HEK293T (cell line): ENCODE measurements around the gene ATP6V1E1.
"Not testable (repeated sequence)": the region's sequence is repeated elsewhere in the genome, so short reads cannot be mapped to it uniquely, and the experiment has no call there.

ENCODE experiments used
- CTCF ChIA-PET: fragments of 350-600 bp; formaldehyde crosslinking; extraction: SDS; loops from one replicate; lab custom pipeline; 2021; ENCODE audit warnings: antibody characterized with exemption, inconsistent platforms; lab: Yijun Ruan, JAX
- POLR2A ChIA-PET: fragments of 350-600 bp; formaldehyde crosslinking; extraction: SDS; loops from one replicate; lab custom pipeline; 2020; ENCODE audit warnings: antibody characterized with exemption, inconsistent platforms; lab: Yijun Ruan, JAX
- DNase-seq: peaks from one replicate; pipeline ENCODE4 v3.0.0; 2012; ENCODE audit warnings: mixed read lengths; ENCODE audit errors: extremely low spot score
- ARNT ChIP-seq: fragments of 450-650 bp; IDR thresholded peaks from 2 replicates; pipeline ENCODE4 v1.6.1; 2017; ENCODE audit warnings: mild to moderate bottlenecking
- BHLHE40 ChIP-seq: fragments of 450-650 bp; IDR thresholded peaks from 2 replicates; pipeline ENCODE4 v1.6.1; 2016; ENCODE audit warnings: mild to moderate bottlenecking, moderate library complexity, borderline replicate concordance
- CTBP1 ChIP-seq: fragments of 450-650 bp; IDR thresholded peaks from 2 replicates; pipeline ENCODE4 v1.6.1; 2016; ENCODE audit warnings: borderline replicate concordance
- ELF4 ChIP-seq: fragments of 450-650 bp; IDR thresholded peaks from 2 replicates; pipeline ENCODE4 v1.6.1; 2017; ENCODE audit warnings: antibody characterized with exemption
- FOXA1 ChIP-seq: fragments of 450-650 bp; IDR thresholded peaks from 2 replicates; pipeline ENCODE4 v1.6.1; 2016; ENCODE audit warnings: mild to moderate bottlenecking
- FOXK2 ChIP-seq: fragments of 450-650 bp; IDR thresholded peaks from 2 replicates; pipeline ENCODE4 v1.6.1; 2016; ENCODE audit warnings: mild to moderate bottlenecking
- FOXM1 ChIP-seq: fragments of 450-650 bp; IDR thresholded peaks from 2 replicates; pipeline ENCODE4 v1.6.1; 2017; ENCODE audit warnings: mild to moderate bottlenecking, borderline replicate concordance
- HDGF ChIP-seq: fragments of 450-650 bp; IDR thresholded peaks from 2 replicates; pipeline ENCODE4 v1.6.1; 2017; ENCODE audit warnings: antibody characterized with exemption, borderline replicate concordance
- L3MBTL2 ChIP-seq: fragments of 450-650 bp; conservative IDR thresholded peaks from 2 replicates; pipeline ENCODE4 v1.6.1; 2016; ENCODE audit warnings: mild to moderate bottlenecking
- LEF1 ChIP-seq: fragments of 450-650 bp; IDR thresholded peaks from 2 replicates; pipeline ENCODE4 v1.6.1; 2017; ENCODE audit warnings: mild to moderate bottlenecking, borderline replicate concordance
- NFRKB ChIP-seq: fragments of 450-650 bp; IDR thresholded peaks from 2 replicates; pipeline ENCODE4 v1.6.1; 2016; ENCODE audit warnings: mild to moderate bottlenecking, moderate library complexity
- PKNOX1 ChIP-seq: fragments of 450-650 bp; IDR thresholded peaks from 2 replicates; pipeline ENCODE4 v1.6.1; 2016
- SP1 ChIP-seq: fragments of 450-650 bp; IDR thresholded peaks from 2 replicates; pipeline ENCODE4 v1.6.1; 2017
- SUZ12 ChIP-seq: fragments of 450-650 bp; IDR thresholded peaks from 2 replicates; pipeline ENCODE4 v1.6.1; 2016; ENCODE audit warnings: mild to moderate bottlenecking
- TARDBP ChIP-seq: fragments of 450-650 bp; IDR thresholded peaks from 2 replicates; pipeline ENCODE4 v1.6.1; 2016
- ZNF384 ChIP-seq: fragments of 450-650 bp; IDR thresholded peaks from 2 replicates; pipeline ENCODE4 v1.6.1; 2016

Gene ATP6V1E1

GRCh38 chr22:17570851-17571631 is 57.5 kb downstream of the ATP6V1E1 start:
- ChIA-PET CTCF (interaction anchor here (1.0 kb wide), 1 partner anchor 12 kb away, joined by 4 read pairs; no protein-coding TSS in a partner anchor), POLR2A (no interaction called here)
- DNase-seq = no peak
- TF ChIP-seq PKNOX1 = no peak
- TF ChIP-seq FOXA1 = no peak
- no peak for TF ChIP-seq FOXM1

DNA sequence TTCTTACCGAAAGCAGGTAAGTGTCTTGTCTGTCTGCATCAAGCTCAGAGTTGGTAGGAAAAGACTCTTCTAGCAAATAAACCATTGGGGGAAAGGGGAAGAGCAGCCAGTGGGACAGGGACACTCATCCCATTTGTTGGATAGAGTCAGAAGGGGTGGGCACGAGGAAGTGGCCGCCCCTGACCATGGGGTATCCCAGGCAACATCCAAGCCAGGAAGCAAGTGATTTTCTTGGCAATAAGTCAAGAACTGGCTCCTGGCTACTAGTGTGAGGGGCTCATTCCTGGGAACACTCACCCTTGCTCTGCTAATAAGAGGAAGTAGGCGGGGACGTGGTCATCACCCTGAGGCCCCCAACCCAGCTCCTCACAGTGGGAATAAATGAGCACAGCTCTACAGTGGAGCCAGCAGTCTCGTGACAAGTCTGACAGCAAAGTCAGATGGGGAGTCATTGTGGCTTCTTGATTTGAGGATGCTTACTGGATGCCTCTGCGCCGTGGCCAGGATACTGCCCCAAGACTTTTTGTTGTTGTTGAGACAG is 58.5 kb downstream of the ATP6V1E1 start:
- TF ChIP-seq FOXM1 = no peak
- TF ChIP-seq TARDBP = no peak
- DNase-seq = no peak
- ChIA-PET CTCF (no interaction called here), POLR2A (interaction anchor here (0.6 kb wide), 1 partner anchor 593 kb away, joined by 3 read pairs; no protein-coding TSS in a partner anchor)

- POLR2A ChIA-PET = no interaction called here
- TF ChIP-seq ZNF384 = no peak
- no peak for TF ChIP-seq L3MBTL2
- no peak for TF ChIP-seq LEF1
- TF ChIP-seq FOXM1 = no peak
- TF ChIP-seq TARDBP = no peak
- no peak for DNase-seq
- CTCF ChIA-PET = no interaction called here
Measured at GRCh38 chr22:17566776-17567175, 61.8 kb downstream of the ATP6V1E1 start.

DNA sequence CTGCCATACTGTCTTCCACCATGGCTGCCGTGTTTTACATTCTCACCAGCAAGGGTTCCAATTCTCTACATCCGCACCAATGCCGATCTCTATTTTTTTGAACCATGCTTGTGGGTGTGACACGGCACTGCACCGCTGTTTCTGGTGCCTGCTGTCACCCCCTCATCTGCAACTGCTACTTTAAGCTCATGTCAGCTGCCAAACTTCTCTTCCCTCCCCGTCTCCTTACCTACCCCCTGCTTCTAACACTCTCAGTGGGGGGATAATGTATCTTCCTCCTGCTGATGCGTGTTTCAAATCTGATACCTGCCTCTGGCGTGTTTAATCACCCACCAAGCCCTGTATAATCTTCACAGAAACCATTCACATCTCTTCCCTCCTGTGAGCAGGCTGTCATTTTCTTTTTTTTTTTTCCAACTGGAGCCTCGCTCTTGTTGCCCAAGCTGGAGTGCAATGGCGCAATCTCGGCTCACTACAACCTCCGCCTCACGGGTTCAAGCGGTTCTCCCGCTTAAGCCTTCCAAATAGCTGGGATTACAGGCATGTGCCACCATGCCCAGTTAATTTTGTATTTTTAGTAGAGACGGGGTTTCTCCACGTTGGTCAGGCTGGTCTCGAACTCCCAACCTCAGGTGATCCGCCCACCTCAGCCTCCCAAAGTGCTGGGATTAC is 62.4 kb downstream of the ATP6V1E1 start:
- DNase-seq, CTCF ChIA-PET, POLR2A ChIA-PET: not testable (repeated sequence)

- DNase-seq = no peak
- ChIA-PET POLR2A (no interaction called here), CTCF (interaction anchor here (0.9 kb wide), 1 partner anchor 392 kb away, joined by 3 read pairs; no protein-coding TSS in a partner anchor)
- TF ChIP-seq CTBP1 = no peak
- no peak for TF ChIP-seq SUZ12
- no peak for TF ChIP-seq FOXA1
- no peak for TF ChIP-seq HDGF
- no peak for TF ChIP-seq ZNF384
- TF ChIP-seq SP1 = no peak
- TF ChIP-seq FOXK2 = no peak
- TF ChIP-seq TARDBP = no peak
- TF ChIP-seq ELF4 = no peak
- no peak for TF ChIP-seq ARNT
- TF ChIP-seq BHLHE40 = no peak
- no peak for TF ChIP-seq NFRKB
- TF ChIP-seq FOXM1 = no peak
- TF ChIP-seq L3MBTL2 = no peak
- no peak for TF ChIP-seq LEF1
Measured at GRCh38 chr22:17563936-17564391, 64.6 kb downstream of the ATP6V1E1 start.

DNA sequence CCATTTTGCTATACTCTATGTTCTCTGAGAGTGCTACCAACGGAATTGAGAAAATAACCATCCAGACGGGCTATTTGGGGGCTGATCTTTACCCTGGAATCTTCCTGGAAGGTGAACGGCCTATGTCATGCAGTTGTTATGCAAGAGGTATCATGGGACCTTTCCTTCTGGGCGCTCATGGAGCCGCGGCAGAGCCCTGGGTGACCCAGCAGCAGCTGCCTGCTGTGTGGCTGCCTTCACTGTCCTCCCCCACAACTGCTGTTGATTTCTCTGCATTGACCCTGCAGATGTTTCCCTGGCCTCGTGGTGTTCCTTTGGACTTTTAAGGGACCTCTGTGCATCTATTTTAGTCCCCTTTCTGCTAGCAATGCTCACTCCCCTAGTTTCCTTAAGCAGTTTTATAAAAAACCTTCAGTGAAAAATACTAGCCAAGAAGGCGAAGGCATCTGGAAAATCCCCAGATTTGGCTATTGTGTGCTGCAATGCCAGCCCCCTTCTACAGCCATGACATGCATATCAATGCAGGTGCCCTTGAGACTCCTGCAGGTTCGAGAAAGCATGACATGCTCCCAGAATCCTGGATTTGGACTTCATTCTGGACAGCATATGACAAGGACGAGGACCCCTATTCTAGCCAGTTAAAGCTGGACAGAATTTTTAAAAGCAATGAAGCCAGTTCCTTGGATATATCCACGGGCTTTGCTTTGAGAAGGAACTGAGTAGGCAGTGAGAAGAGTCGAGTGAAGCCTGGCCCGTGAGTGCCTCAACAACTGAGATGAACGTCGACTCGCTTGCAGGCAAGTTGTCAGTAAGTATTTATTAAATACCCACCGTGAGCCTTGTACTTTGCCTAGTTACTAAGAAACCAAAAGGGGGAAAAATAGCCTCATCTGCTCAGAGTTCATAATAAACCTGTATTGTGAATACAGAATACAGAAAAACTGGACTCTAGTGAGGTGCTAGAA is 65.4 kb downstream of the ATP6V1E1 start, which contains the start of gene SLC25A18:
Gene SLC25A18 (plus strand): TSS at position 593 of the 965 bp plus-strand sequence. CDS start 16,447 bp downstream, outside the sequence.
- POLR2A ChIA-PET = no interaction called here
- CTCF ChIA-PET = interaction anchor here (0.9 kb wide), 1 partner anchor 391 kb away, joined by 3 read pairs; no protein-coding TSS in a partner anchor
- TF ChIP-seq L3MBTL2 (no peak), BHLHE40 (no peak), HDGF (no peak), SUZ12 (no peak), ELF4 (no peak), ARNT (no peak)
- peak; percentile 50 for DNase-seq

- CTCF ChIA-PET = interaction anchor here (0.6 to 1.4 kb wide), 5 partner anchors 28 to 469 kb away, joined by 3 read pairs; no protein-coding TSS in a partner anchor
- POLR2A ChIA-PET = interaction anchor here (1.2 kb wide), 1 partner anchor 10 kb away, joined by 3 read pairs; no protein-coding TSS in a partner anchor
- DNase-seq = no peak
- no peak for TF ChIP-seq HDGF
- no peak for TF ChIP-seq L3MBTL2
- no peak for TF ChIP-seq TARDBP
- no peak for TF ChIP-seq NFRKB
- TF ChIP-seq ARNT = no peak
- TF ChIP-seq LEF1 = no peak
- no peak for TF ChIP-seq SP1
- TF ChIP-seq ZNF384 = no peak
- no peak for TF ChIP-seq CTBP1
- TF ChIP-seq FOXM1 = no peak
- no peak for TF ChIP-seq BHLHE40
Measured at GRCh38 chr22:17559188-17559587, 69.4 kb downstream of the ATP6V1E1 start.
